ENCODE measurements around the gene DRG1.
"Not testable (repeated sequence)": the region's sequence is repeated elsewhere in the genome, so short reads cannot be mapped to it uniquely, and the experiment has no call there.

The DRG1 gene

GRCh38 chr22:31442768-31443489 is 43.5 kb downstream of the DRG1 start:
- no peak for DNase-seq (ENCODE audit: low read depth, low spot score)

GRCh38 chr22:31443516-31443915 is 44.1 kb downstream of the DRG1 start:
- DNase-seq (ENCODE audit: low read depth, low spot score), result no peak

GRCh38 chr22:31445642-31446041 is 46.2 kb downstream of the DRG1 start:
- no peak for DNase-seq (ENCODE audit: low read depth, low spot score)

- DNase-seq (ENCODE audit: low read depth, low spot score), result no peak
Observed at GRCh38 chr22:31446208-31446607, 46.8 kb downstream of the DRG1 start.

GRCh38 chr22:31446767-31447166 is 47.4 kb downstream of the DRG1 start:
- DNase-seq (ENCODE audit: low read depth, low spot score), result no peak

GRCh38 chr22:31447337-31447736 is 47.9 kb downstream of the DRG1 start:
- DNase-seq (ENCODE audit: low read depth, low spot score), result no peak

- DNase-seq (ENCODE audit: low read depth, low spot score), result peak; percentile 20
Observed at GRCh38 chr22:31448382-31448781, 49.0 kb downstream of the DRG1 start.

GRCh38 chr22:31449506-31449905 is 50.1 kb downstream of the DRG1 start:
- no peak for DNase-seq (ENCODE audit: low read depth, low spot score)

- DNase-seq (ENCODE audit: low read depth, low spot score), result peak; percentile 65
Observed at GRCh38 chr22:31451709-31452571, 52.5 kb downstream of the DRG1 start.

GRCh38 chr22:31461699-31462098 is 62.3 kb downstream of the DRG1 start:
- DNase-seq (ENCODE audit: low read depth, low spot score), result no peak

- no peak for DNase-seq (ENCODE audit: low read depth, low spot score)
Observed at GRCh38 chr22:31465307-31465706, 65.9 kb downstream of the DRG1 start.

- DNase-seq (ENCODE audit: low read depth, low spot score), result peak; percentile 87
Observed at GRCh38 chr22:31474743-31475142, 75.3 kb downstream of the DRG1 start.

- no peak for DNase-seq (ENCODE audit: low read depth, low spot score)
Observed at GRCh38 chr22:31475800-31476199, 76.4 kb downstream of the DRG1 start.

- DNase-seq (ENCODE audit: low read depth, low spot score), result no peak
Observed at GRCh38 chr22:31477329-31477728, 77.9 kb downstream of the DRG1 start.

GRCh38 chr22:31481129-31481528 is 81.7 kb downstream of the DRG1 start:
- no peak for DNase-seq (ENCODE audit: low read depth, low spot score)

GRCh38 chr22:31482470-31482869 is 83.1 kb downstream of the DRG1 start:
- DNase-seq (ENCODE audit: low read depth, low spot score), result not testable (repeated sequence)

Data from astrocyte of the hippocampus (primary cell).